ENCODE measurements around the gene PAGR1.
A peak's percentile ranks its signal among the peaks of the same experiment; 100 is the strongest.

The PAGR1 gene

DNA sequence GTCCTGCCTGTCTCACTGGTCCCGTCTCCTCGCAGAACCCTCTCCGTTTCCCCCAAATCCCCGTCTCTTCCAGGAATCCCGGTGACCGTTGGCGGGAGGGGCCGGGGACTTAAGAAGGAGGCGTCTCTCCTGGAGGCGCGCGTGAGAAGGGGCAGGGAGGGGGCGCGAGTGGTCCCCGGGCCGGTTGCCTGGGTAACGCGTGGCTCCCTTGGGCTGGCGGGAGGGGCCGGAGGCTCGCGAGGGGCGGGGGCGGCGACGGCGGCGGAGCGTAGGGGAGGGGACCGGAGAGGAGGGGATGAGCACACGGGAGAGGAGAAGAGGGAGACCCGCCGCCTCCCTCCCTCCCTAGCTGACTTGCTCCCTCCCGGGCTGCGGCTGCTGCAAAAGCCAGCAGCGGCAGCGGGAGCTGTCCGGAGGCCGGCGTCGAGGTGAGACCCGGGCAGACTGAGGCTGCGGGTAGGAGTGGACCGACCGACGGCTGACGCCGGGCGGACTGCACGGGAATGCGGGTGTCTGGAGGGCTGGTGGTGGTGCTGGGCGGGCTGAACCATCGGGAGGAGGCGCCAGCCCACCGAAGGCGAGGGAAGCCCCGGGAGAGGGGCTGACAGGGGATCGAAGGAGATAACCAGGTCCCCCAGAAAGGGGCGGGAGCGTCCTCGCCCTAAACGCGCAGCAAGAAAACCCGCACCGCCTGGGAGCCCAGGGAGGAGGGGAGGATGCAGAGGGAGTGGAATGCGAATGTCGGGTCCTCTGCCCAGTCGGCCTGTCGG, 3.9 kb upstream of the PAGR1 start, which contains the start of gene PRRT2:
TSS of gene PRRT2 (plus strand) at position 298 of the 770 bp plus-strand sequence. CDS start 862 bp downstream, outside the sequence.
- peak within 1 kb of the TSS; percentile 57 for H3K4me3 ChIP-seq (ENCODE audit: low read depth, low read length)
- TF ChIP-seq, protein P1, sequence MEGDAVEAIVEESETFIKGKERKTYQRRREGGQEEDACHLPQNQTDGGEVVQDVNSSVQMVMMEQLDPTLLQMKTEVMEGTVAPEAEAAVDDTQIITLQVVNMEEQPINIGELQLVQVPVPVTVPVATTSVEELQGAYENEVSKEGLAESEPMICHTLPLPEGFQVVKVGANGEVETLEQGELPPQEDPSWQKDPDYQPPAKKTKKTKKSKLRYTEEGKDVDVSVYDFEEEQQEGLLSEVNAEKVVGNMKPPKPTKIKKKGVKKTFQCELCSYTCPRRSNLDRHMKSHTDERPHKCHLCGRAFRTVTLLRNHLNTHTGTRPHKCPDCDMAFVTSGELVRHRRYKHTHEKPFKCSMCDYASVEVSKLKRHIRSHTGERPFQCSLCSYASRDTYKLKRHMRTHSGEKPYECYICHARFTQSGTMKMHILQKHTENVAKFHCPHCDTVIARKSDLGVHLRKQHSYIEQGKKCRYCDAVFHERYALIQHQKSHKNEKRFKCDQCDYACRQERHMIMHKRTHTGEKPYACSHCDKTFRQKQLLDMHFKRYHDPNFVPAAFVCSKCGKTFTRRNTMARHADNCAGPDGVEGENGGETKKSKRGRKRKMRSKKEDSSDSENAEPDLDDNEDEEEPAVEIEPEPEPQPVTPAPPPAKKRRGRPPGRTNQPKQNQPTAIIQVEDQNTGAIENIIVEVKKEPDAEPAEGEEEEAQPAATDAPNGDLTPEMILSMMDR (conservative IDR thresholded peaks at IDR 0.05; ENCODE audit: low read depth, low read length) = peak; percentile 5
- DNase-seq (ENCODE audit: low read depth) = peak; percentile 54

DNA sequence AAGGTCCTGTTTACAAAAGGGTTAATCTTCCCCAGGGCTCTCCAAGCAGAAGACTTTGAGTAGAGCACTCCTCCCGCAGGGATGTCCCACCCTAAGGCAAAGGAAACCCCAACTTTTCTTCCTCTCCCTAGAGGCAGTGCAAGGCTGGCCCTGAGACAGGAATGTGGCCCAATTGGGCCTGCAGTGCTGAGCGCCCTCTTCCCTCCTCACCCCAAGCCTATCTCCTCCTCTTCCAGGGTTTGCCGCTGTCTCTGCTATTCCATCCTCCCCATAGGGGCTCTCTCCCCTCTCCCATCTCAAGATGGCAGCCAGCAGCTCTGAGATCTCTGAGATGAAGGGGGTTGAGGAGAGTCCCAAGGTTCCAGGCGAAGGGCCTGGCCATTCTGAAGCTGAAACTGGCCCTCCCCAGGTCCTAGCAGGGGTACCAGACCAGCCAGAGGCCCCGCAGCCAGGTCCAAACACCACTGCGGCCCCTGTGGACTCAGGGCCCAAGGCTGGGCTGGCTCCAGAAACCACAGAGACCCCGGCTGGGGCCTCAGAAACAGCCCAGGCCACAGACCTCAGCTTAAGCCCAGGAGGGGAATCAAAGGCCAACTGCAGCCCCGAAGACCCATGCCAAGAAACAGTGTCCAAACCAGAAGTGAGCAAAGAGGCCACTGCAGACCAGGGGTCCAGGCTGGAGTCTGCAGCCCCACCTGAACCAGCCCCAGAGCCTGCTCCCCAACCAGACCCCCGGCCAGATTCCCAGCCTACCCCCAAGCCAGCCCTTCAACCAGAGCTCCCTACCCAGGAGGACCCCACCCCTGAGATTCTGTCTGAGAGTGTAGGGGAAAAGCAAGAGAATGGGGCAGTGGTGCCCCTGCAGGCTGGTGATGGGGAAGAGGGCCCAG, 3.0 kb upstream of the PAGR1 start:
- DNase-seq (ENCODE audit: low read depth) = no peak
- TF ChIP-seq, protein P1 (conservative IDR thresholded peaks at IDR 0.05; ENCODE audit: low read depth, low read length) = no peak
- H3K4me3 ChIP-seq (ENCODE audit: low read depth, low read length) = peak overlapping the region; percentile 57

DNA sequence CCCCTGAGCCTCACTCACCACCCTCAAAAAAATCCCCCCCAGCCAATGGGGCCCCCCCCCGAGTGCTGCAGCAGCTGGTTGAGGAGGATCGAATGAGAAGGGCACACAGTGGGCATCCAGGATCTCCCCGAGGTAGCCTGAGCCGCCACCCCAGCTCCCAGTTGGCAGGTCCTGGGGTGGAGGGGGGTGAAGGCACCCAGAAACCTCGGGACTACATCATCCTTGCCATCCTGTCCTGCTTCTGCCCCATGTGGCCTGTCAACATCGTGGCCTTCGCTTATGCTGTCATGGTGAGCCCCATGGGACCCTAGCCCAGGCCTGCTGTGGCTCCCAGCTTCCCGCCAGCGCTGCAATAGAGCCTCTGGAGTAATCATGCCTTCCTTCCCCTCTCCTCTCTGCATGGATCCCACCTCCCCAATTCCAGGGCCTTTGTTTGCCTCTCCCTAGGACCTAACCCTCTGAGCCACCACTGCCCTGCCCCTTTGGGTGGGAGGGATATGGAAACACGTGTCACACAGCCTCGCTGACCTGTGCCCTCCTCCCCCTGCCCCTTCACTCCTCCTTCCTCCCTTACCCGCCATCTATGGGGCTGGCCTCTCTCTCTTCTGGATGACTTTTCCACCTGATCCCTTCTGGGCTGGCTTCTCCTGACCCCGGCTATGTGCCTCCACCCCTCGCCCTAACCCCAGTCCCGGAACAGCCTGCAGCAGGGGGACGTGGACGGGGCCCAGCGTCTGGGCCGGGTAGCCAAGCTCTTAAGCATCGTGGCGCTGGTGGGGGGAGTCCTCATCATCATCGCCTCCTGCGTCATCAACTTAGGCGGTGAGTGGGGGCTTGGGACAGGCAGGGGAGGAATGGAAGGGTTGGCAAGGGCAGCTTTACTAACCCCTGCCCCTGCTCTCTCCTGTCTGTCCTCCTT, 2.0 kb upstream of the PAGR1 start:
- TF ChIP-seq, protein P1 (conservative IDR thresholded peaks at IDR 0.05; ENCODE audit: low read depth, low read length) = no peak
- H3K4me3 ChIP-seq (ENCODE audit: low read depth, low read length) = no peak overlapping the region
- no peak for DNase-seq (ENCODE audit: low read depth)

DNA sequence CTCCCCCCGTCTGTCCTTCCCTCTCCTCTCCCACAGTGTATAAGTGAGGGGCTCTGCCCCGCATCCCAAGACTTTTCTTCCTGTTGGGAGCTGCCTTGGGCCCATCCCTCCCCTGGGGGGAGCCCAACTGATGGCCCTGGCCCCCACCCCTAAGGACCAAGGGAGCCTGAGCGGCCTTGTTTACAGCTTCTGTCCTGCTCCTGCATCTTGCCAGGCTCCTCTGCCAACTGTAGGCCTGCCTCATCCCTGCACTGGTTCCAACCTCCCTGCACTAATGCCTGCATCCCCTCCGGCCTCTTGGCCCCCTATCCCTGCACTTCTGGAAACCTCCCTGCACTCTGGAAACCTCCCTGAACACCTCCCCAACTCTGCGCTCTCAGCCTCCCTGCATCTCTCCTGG, 1.4 kb upstream of the PAGR1 start:
- TF ChIP-seq, protein P1 (conservative IDR thresholded peaks at IDR 0.05; ENCODE audit: low read depth, low read length) = no peak
- no peak for DNase-seq (ENCODE audit: low read depth)
- no peak overlapping the region for H3K4me3 ChIP-seq (ENCODE audit: low read depth, low read length)

DNA sequence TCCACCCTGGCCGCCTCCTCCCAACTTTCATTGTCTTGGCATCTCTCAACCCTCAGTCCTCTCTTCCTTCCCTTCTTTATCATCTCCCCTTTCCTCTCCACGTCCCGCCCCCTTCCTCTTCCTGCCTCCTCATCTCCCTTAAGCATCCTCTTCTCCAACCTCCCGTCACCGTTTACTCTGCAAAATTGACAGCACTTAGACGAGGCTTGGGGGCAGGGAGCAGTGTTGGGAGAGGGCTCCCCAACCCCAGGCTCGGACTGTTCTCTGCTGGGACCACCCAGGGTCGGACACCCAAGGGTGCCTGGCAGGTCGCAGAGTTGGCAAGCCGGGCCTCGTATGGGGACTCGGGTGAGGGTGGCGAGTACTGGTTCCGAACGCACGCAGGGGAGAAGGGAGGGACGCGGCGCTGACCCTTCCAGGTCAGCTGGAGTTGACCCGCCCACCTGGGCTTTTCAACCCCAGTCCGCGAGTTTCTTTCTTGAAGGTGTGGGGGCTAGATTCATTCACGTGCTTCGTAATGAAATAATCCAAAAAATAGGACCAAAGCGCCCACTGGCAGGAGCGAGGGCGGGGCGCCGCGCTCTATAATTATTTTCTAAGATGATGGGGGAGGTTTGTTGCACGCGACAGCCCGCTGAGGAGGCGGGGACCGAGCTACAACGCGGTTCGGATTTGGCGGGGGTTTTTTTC, 775 bp upstream of the PAGR1 start:
- H3K4me3 ChIP-seq (ENCODE audit: low read depth, low read length) = peak overlapping the region; percentile 89
- peak; percentile 21 for DNase-seq (ENCODE audit: low read depth)
- TF ChIP-seq, protein P1 (conservative IDR thresholded peaks at IDR 0.05; ENCODE audit: low read depth, low read length) = no peak
